GM11168 (cell line): ENCODE data around the gene NFKBIL1.

Experiments
- in situ Hi-C: fragments of 300-500 bp; cut with MboI; formaldehyde crosslinking; loops from one replicate; pipeline ENCODE4 v1.12.0; 2022; ENCODE audit warnings: low sequenced_read_pairs; ENCODE audit not compliant: unreplicated experiment

Gene NFKBIL1

DNA sequence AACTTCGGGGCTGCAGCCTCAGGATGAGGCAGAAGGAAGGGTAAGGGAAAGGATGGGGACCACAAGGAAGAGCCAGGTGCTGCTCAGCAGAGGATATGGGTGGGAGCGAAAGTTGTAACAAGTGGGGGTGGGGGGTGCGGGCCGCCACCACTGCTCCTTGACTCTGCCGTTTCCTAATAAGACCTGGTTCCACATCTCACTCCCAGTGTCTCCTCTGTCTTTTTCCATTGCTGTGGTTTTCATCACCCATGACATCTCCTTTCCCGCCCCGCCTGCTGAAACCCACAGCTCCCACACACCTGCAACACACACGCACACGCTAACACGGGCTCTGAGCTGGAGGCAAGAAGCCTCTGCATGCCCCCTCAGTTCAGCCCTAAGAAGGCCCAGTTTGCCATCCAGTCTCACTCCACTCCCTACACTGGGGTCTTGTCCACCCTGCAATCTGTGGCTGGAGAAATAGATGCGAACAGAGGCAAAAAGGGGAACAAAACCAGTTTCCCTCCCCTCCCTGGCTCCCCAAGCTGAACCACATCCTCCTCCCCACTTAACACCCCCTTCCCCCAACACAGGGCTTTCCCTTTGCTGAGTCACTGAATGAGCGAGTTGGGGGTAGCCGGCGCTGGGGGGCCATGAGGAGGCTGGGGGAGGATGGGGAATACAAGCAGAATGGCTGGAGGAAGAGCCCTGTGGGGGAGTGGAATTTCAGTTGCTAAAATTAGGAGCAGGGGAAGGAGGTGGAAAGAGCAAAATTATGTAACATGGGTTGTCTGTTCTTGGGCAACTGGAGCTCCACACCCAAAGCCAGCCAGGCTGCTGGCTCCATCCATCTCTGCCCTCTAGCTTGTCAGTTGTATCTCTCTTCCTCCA lies 11.5 kb downstream of the NFKBIL1 start:
- in situ Hi-C loops = no loop called here

DNA sequence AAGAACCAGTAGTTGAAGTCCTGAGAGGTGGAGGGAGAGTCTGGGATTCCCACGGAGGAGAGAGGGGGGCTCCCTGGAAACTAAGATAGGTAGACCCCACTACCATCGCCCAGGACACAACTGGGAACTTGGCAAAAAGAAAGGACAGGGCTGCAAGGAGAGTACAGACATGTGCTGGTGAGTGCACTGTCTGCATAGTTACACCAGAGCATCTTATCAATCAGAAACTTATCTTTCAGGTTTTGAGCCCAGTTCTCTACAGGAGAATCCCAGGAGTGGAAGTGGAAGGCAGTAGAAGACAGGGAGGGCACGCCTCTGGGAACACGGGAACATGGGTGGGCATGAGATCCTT lies 12.2 kb downstream of the NFKBIL1 start:
- in situ Hi-C loops = no loop called here

GRCh38 chr6:31559958-31560696 lies 12.7 kb downstream of the NFKBIL1 start:
- in situ Hi-C loops = no loop called here

GRCh38 chr6:31560697-31561058 lies 13.3 kb downstream of the NFKBIL1 start:
- in situ Hi-C loops = no loop called here

GRCh38 chr6:31567531-31568370 lies 20.3 kb downstream of the NFKBIL1 start:
- in situ Hi-C loops = no loop called here

DNA sequence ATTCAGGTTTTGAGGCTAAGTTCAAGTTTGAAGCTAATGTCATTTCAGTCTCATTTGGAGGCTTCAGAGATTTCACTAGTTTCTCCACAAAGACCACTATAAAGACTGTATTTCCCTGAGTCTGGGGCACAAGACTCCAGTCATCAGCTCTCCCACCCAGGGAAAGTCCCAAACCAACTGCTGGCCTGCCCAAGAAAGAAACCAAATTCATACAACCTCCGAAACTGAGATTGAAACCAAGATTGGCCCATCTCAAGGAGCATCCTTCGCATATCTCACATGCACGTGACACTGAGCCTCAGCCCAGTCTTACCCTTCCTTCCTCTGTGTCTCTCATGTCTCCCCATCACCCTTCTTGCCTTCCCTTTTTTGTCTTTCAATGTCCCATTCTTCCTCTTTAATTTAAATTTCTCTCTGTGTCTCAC lies 21.1 kb downstream of the NFKBIL1 start:
- in situ Hi-C loops = no loop called here

DNA sequence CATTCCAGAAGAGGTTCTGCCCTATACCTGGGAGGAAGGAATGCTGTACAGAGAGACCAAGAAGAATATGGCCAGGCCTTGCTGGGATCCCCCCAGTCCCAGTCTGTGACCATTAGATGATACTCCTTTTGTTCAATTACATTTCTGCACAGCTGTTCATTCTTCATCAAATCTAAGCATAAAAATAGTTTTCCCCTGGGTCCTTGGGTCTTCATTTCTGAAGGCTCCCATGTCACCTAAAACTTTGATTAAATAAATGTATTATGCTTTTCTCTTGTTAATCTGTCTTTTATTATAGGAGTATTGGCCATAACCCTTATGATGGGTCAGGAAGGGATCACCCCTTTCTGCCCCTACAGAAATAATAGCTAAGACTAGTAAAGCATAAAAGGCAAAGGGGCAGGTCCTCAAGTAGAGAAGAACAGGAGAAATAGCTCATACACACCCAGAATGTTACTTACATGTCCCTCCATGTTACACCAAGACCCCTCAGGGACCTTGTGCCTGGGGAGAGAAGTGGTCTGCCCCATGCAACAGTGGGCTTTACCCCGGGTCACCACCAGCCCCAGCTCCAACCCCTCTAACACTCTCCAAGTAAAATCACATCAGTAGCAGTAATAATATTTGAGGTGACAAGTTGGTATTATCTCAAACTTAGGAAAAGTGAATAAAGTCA lies 22.6 kb downstream of the NFKBIL1 start:
- in situ Hi-C loops = no loop called here

DNA sequence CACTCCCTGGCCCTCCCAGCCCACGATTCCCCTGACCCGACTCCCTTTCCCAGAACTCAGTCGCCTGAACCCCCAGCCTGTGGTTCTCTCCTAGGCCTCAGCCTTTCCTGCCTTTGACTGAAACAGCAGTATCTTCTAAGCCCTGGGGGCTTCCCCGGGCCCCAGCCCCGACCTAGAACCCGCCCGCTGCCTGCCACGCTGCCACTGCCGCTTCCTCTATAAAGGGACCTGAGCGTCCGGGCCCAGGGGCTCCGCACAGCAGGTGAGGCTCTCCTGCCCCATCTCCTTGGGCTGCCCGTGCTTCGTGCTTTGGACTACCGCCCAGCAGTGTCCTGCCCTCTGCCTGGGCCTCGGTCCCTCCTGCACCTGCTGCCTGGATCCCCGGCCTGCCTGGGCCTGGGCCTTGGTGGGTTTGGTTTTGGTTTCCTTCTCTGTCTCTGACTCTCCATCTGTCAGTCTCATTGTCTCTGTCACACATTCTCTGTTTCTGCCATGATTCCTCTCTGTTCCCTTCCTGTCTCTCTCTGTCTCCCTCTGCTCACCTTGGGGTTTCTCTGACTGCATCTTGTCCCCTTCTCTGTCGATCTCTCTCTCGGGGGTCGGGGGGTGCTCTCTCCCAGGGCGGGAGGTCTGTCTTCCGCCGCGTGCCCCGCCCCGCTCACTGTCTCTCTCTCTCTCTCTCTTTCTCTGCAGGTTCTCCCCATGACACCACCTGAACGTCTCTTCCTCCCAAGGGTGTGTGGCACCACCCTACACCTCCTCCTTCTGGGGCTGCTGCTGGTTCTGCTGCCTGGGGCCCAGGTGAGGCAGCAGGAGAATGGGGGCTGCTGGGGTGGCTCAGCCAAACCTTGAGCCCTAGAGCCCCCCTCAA lies 24.9 kb downstream of the NFKBIL1 start, which contains the start of gene LTA:
Gene LTA (plus strand): TSS at position 249 of the 871 bp plus-strand sequence. CDS start 454 bp downstream, at position 703.
- in situ Hi-C loops = no loop called here

DNA sequence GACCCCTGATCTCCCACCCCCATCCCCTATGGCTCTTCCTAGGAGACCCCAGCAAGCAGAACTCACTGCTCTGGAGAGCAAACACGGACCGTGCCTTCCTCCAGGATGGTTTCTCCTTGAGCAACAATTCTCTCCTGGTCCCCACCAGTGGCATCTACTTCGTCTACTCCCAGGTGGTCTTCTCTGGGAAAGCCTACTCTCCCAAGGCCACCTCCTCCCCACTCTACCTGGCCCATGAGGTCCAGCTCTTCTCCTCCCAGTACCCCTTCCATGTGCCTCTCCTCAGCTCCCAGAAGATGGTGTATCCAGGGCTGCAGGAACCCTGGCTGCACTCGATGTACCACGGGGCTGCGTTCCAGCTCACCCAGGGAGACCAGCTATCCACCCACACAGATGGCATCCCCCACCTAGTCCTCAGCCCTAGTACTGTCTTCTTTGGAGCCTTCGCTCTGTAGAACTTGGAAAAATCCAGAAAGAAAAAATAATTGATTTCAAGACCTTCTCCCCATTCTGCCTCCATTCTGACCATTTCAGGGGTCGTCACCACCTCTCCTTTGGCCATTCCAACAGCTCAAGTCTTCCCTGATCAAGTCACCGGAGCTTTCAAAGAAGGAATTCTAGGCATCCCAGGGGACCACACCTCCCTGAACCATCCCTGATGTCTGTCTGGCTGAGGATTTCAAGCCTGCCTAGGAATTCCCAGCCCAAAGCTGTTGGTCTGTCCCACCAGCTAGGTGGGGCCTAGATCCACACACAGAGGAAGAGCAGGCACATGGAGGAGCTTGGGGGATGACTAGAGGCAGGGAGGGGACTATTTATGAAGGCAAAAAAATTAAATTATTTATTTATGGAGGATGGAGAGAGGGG lies 26.1 kb downstream of the NFKBIL1 start:
- in situ Hi-C loops = no loop called here

DNA sequence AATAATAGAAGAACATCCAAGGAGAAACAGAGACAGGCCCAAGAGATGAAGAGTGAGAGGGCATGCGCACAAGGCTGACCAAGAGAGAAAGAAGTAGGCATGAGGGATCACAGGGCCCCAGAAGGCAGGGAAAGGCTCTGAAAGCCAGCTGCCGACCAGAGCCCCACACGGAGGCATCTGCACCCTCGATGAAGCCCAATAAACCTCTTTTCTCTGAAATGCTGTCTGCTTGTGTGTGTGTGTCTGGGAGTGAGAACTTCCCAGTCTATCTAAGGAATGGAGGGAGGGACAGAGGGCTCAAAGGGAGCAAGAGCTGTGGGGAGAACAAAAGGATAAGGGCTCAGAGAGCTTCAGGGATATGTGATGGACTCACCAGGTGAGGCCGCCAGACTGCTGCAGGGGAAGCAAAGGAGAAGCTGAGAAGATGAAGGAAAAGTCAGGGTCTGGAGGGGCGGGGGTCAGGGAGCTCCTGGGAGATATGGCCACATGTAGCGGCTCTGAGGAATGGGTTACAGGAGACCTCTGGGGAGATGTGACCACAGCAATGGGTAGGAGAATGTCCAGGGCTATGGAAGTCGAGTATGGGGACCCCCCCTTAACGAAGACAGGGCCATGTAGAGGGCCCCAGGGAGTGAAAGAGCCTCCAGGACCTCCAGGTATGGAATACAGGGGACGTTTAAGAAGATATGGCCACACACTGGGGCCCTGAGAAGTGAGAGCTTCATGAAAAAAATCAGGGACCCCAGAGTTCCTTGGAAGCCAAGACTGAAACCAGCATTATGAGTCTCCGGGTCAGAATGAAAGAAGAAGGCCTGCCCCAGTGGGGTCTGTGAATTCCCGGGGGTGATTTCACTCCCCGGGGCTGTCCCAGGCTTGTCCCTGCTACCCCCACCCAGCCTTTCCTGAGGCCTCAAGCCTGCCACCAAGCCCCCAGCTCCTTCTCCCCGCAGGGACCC lies 27.0 kb downstream of the NFKBIL1 start:
- in situ Hi-C loops = no loop called here

DNA sequence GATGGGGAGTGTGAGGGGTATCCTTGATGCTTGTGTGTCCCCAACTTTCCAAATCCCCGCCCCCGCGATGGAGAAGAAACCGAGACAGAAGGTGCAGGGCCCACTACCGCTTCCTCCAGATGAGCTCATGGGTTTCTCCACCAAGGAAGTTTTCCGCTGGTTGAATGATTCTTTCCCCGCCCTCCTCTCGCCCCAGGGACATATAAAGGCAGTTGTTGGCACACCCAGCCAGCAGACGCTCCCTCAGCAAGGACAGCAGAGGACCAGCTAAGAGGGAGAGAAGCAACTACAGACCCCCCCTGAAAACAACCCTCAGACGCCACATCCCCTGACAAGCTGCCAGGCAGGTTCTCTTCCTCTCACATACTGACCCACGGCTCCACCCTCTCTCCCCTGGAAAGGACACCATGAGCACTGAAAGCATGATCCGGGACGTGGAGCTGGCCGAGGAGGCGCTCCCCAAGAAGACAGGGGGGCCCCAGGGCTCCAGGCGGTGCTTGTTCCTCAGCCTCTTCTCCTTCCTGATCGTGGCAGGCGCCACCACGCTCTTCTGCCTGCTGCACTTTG lies 28.0 kb downstream of the NFKBIL1 start, which contains the start of gene TNF:
Gene TNF (plus strand): TSS at position 231 of the 567 bp plus-strand sequence. CDS start 177 bp downstream, at position 408.
- in situ Hi-C loops = no loop called here

DNA sequence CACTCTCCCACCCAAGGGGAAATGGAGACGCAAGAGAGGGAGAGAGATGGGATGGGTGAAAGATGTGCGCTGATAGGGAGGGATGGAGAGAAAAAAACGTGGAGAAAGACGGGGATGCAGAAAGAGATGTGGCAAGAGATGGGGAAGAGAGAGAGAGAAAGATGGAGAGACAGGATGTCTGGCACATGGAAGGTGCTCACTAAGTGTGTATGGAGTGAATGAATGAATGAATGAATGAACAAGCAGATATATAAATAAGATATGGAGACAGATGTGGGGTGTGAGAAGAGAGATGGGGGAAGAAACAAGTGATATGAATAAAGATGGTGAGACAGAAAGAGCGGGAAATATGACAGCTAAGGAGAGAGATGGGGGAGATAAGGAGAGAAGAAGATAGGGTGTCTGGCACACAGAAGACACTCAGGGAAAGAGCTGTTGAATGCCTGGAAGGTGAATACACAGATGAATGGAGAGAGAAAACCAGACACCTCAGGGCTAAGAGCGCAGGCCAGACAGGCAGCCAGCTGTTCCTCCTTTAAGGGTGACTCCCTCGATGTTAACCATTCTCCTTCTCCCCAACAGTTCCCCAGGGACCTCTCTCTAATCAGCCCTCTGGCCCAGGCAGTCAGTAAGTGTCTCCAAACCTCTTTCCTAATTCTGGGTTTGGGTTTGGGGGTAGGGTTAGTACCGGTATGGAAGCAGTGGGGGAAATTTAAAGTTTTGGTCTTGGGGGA lies 28.7 kb downstream of the NFKBIL1 start:
- in situ Hi-C loops = no loop called here

DNA sequence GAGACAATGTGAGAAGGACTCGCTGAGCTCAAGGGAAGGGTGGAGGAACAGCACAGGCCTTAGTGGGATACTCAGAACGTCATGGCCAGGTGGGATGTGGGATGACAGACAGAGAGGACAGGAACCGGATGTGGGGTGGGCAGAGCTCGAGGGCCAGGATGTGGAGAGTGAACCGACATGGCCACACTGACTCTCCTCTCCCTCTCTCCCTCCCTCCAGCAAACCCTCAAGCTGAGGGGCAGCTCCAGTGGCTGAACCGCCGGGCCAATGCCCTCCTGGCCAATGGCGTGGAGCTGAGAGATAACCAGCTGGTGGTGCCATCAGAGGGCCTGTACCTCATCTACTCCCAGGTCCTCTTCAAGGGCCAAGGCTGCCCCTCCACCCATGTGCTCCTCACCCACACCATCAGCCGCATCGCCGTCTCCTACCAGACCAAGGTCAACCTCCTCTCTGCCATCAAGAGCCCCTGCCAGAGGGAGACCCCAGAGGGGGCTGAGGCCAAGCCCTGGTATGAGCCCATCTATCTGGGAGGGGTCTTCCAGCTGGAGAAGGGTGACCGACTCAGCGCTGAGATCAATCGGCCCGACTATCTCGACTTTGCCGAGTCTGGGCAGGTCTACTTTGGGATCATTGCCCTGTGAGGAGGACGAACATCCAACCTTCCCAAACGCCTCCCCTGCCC lies 29.6 kb downstream of the NFKBIL1 start:
- in situ Hi-C loops = no loop called here

GRCh38 chr6:31577579-31577966 lies 30.2 kb downstream of the NFKBIL1 start:
- in situ Hi-C loops = no loop called here
